WI38 (cell line): ENCODE results near the gene FAM180B.

Source experiments
- H3K4me3 ChIP-seq: 2 replicates; pipeline ENCODE4 v1.5.1; 2011; ENCODE audit warnings: low read depth, mild to moderate bottlenecking, control low read depth, low read length
- CTCF ChIP-seq: IDR thresholded peaks from 2 replicates; pipeline ENCODE4 v1.5.1; 2012; ENCODE audit warnings: low read depth, mild to moderate bottlenecking, control low read depth, low read length

FAM180B gene

GRCh38 chr11:47603295-47603694 is 16.8 kb downstream of the FAM180B start:
- H3K4me3 ChIP-seq = no peak overlapping the region
- no peak for TF ChIP-seq CTCF

- no peak overlapping the region for H3K4me3 ChIP-seq
- no peak for TF ChIP-seq CTCF
These were observed 19.4 kb downstream of the FAM180B start for GRCh38 chr11:47605921-47606320.

- TF ChIP-seq CTCF = no peak
- no peak overlapping the region for H3K4me3 ChIP-seq
These were observed 20.3 kb downstream of the FAM180B start for GRCh38 chr11:47606731-47607130.

- TF ChIP-seq CTCF = no peak
- no peak overlapping the region for H3K4me3 ChIP-seq
These were observed 20.9 kb downstream of the FAM180B start for GRCh38 chr11:47607380-47607779.

GRCh38 chr11:47609675-47610074 is 23.2 kb downstream of the FAM180B start:
- no peak overlapping the region for H3K4me3 ChIP-seq
- no peak for TF ChIP-seq CTCF

- no peak overlapping the region for H3K4me3 ChIP-seq
- TF ChIP-seq CTCF = no peak
These were observed 24.9 kb downstream of the FAM180B start for GRCh38 chr11:47611348-47611794.

GRCh38 chr11:47615249-47615648 is 28.8 kb downstream of the FAM180B start:
- H3K4me3 ChIP-seq = no peak overlapping the region
- TF ChIP-seq CTCF = no peak
